ENCODE measurements around the gene SHQ1.

GRCh38 chr3:72768936-72769335 lies 79.3 kb downstream of the SHQ1 start:
- TF ChIP-seq POLR2A (IDR thresholded peaks at IDR 0.05; ENCODE audit: low read depth, low read length) (no peak), TAF1 (IDR thresholded peaks at IDR 0.05; ENCODE audit: borderline replicate concordance, low read depth, low read length) (no peak)

Measured in GM12892 (cell line).